GM21786 (cell line): ENCODE measurements around the gene PRCC.
"Not testable (repeated sequence)": the region's sequence is repeated elsewhere in the genome, so short reads cannot be mapped to it uniquely, and the experiment has no call there.

Experiments
- ATAC-seq: cut with Tn5 transposase; IDR thresholded peaks from one replicate; pipeline ENCODE4 v1.9.1; 2021; ENCODE audit not compliant: unreplicated experiment

PRCC gene

GRCh38 chr1:156744344-156744743 lies 23.0 kb upstream of the PRCC start:
- ATAC-seq = no peak

DNA sequence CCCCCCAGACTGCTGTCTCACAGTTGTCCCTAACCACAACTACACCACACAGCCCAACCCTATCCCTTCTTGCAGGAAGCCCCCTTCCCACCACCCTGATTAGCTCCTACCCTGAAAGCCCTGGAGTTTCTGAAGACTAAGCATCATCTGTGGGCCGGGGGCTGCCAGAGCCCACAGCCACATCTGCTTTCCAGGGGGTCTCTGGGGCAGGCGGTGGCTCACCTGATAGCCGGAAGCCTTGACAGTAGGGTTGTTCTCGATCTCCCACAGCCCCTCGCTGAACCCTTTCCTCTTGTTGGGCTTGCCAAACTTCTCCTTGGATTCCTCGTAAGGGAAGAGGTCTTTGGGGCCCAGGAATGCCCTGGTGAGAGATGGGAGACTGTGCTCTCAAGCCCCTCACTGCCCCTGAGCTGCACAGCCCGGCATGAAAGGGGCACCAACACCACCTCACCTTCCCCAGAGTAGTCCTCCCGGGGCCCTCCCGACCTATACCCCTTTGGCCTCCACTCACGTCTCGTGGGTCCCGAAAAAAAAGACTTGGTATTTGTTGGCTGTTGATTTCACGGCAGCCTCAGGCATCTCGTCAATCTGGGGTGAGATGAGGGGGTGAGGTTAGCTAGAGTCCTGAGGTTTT lies 22.4 kb upstream of the PRCC start:
- no peak for ATAC-seq

DNA sequence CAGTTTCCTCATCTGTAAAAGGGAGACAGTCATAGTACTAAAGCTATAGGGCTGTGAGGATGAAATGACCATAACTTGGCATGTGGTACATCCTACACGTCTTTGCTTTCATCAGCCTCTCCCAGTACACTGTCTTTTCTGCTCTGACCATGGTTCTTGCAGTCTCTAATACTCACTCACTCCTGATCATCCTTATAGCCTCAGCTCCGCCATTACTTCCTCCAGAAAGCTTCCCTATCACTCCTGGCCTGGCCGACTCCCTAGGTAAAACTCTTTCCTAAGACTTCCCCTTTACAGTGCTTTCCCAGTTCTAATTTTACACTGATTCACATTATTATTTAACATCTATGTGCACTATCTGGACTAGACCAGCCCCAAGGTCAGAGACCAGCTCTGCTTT lies 21.5 kb upstream of the PRCC start:
- ATAC-seq = no peak

- ATAC-seq = no peak
Observed at GRCh38 chr1:156746406-156746727, 21.0 kb upstream of the PRCC start.

DNA sequence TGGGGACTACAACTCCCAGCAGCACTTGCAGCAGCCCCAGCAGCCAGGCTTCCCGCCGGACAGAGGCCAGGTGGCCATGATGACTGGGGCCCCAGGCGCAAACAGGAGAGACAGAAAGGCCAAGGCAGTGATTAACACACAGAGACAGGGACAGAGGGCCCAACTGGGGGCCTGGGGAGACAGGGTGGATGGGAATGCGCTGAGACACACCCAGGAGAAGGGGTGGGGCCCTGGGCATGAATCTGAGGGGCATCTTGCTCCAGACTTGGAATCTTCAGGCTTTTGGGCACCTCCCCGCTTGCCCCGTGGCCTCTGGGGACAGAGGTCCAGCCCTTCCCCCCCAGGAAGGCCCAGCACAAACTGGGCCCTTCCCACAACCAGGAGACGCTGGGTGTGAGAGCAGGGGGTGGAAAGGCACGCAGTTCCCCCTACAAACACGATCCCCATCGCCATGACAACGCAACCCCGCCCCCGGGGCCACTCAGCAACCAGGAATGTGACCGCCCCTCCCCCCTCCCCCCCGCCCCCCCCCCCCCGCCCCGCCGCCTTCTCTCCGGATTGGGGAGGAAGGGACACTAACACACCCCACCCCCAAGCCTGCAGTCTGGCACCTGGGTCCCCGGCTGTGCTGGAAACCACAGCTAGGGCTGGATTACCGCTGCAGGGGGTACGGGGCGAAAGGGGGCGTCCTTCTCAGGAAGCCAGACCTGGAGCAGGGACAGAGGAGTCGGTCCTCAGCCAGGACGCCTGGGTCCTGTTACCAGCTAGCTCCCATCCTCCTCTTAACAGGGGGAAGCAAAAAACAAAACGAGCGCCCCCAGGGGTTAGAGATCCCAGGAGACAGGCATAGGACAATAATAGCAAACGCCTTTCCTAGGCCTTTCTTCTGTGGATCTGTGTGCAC lies 20.4 kb upstream of the PRCC start:
- no peak for ATAC-seq

GRCh38 chr1:156747742-156748669 lies 19.3 kb upstream of the PRCC start:
- no peak for ATAC-seq

GRCh38 chr1:156748670-156749418 lies 18.5 kb upstream of the PRCC start:
- ATAC-seq = no peak

DNA sequence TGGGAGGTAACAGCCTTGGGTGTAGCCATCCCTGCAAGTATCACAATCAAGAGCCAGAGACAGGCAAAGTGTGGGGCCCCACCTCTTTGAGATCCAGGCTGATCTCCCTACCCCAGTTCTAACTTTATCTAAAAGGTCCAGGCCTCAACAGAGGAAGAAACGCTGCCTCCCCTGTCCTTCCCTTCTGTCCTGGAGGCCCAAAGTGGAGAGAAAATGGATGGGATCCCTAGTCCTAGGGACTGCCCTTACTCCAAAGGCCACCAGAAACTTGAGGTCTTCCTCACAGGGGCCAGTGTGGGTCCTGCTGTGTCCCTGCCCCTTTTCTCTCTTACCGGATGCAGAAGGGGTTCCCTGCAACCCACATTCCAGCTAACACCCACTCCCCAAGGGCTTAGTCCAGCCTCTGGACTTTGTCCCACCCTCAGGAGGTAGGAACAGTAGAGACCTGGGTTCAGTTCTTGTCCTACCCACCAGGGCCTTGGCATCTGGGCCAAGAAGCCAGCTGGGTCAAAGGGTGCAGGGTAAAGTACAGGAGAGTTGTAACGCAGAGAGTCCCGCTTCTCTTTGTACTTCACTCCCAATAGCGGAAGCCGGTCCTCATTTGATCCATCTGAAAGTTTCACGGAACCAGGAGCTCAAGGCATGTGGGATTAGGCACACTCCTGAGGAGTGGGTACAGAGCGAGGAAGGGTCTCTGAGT lies 17.8 kb upstream of the PRCC start:
- ATAC-seq = no peak

DNA sequence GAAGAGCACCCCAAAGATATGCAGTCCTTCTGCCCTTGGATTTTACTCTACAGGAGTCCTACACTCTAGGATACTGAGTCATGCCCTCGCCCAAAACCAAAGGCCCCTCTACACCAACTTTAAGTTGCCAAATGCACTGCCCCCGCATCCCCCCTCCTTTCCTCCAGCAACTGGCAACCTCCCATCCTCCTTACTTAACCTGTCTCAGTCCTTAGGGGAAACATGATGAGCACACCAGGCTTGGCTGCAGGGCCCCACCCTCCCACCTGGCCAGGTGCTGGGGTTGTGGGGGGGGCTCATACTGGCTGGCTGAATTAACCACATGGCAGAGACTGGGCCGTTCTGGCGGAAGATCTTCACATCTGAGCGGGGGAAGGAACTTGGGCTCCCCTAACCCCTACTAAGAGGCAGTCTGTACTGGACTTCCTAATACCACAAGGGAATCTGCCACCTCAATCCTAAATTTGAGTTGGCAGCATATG lies 17.1 kb upstream of the PRCC start:
- no peak for ATAC-seq

DNA sequence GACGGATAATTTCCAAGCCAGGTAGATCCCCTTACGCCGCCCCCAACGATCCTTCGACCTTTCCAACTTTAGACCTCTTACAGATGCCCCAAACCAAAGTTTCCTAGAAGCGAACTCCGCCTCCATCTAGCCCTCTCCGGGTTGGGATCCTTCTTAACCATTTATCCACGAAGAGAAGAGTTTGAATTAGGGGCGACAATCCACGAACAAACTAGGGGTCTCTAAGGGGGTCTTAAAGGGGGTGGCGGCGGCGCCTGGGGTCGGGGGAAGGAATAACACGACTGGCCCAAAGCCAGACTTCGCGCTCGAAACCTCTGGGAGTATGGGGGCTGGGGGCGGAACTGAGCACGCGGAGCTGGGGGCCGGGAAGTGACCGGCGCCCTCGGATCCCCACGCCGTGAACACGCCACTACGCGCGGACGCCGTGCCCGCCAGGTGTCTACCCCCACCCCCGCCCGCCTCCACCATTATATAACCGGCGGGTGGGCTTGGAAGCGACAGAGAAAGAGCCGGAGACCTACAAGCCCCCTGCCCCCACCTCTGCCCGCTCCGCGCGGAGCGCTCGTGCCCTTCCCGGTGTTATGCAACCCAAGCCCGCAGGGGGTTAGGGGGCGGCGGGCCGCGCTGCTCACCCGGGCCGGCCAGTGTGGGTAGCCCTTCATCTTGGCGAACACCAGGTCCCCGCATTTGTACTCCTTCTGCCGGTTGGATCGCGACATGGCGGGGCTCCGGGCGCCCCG lies 16.5 kb upstream of the PRCC start:
- no peak for ATAC-seq

- ATAC-seq = no peak
Observed at GRCh38 chr1:156751451-156751756, 15.9 kb upstream of the PRCC start, which contains the start of gene HDGF. Gene HDGF, minus strand, starts transcription at chr1:156751675. Its CDS starts 246 bp downstream, at chr1:156751429.

DNA sequence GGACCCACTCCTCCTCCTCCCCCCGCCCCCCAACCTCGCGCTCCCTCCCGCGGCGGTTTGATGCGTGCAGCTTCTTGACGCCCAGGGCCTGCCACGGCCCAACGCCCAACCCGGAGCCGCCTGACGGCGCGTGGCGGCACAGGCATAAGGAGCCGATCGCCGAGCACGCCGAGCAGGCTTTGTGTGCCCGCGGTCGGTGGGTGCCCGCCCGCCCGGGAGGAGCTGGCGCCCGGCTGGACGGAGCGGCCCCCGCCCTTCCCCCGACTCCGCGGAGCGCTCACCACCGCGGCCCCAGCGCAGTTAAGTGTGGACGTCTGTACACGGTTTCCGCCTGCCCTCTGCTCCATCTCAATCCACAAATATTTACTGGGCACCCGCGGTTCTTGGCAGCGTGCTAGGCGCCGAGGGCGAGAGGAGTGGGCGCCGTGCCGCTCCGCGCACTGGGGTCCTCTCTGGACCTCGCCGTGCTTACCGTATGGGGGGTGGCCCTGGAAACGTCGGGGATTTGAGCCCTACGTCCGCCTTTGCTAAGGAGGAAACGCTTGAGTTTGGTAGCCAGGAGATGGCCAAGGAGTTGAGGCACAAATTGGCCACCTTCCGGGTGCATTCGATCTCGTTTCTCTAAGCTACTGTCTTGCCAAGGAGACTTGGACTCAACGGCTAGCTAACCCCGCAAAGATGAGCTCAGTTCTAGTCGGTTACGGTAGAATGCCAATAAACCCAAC lies 15.4 kb upstream of the PRCC start:
- peak; percentile 60 for ATAC-seq

GRCh38 chr1:156752843-156753482 lies 14.4 kb upstream of the PRCC start:
- no peak for ATAC-seq

DNA sequence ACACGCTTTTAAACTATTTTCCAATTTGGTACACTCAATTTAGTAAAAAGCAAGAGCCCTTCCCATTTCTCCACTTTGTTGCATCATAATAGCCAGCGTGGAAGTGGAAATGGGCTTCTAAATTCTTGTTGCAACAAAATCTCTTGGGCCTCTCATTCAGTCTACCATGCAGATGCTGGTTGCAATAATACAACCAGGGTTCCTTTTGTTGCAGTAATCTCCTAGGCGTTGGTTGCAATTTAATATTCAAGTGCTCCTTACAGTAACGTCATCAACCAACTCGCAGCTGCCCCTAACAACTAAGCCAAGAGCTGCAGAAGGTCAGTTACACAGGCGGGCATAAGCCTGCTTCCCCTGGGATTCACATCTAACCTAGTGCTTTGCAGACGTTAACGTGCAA lies 13.1 kb upstream of the PRCC start:
- no peak for ATAC-seq

- ATAC-seq = no peak
Observed at GRCh38 chr1:156755527-156755950, 11.8 kb upstream of the PRCC start.

GRCh38 chr1:156756355-156756754 lies 11.0 kb upstream of the PRCC start:
- no peak for ATAC-seq

- ATAC-seq = not testable (repeated sequence)
Observed at GRCh38 chr1:156757572-156758253, 9.6 kb upstream of the PRCC start.
